Testis (tissue), 2 donors: Measurements from ENCODE around the gene PLCB2.

Experiments
- POLR2A ChIP-seq: fragments of 450-650 bp; IDR thresholded peaks from one replicate; pipeline ENCODE4 v1.6.1; 2017; ENCODE audit warnings: antibody characterized with exemption, mild to moderate bottlenecking, moderate library complexity
- TF ChIP-seq, protein P1 (sequence below), 3 experiments: fragments of 450-650 bp in 2 of 3; fragments of 200-600 bp in 1 of 3; sonication (generic) in 1 of 3; IDR thresholded peaks; one replicate each; pipeline ENCODE4 v1.5.1; 2016 to 2019; ENCODE audit warnings: antibody characterized with exemption in 3 of 3, mild to moderate bottlenecking in 2 of 3, moderate library complexity in 1 of 3

DNA sequence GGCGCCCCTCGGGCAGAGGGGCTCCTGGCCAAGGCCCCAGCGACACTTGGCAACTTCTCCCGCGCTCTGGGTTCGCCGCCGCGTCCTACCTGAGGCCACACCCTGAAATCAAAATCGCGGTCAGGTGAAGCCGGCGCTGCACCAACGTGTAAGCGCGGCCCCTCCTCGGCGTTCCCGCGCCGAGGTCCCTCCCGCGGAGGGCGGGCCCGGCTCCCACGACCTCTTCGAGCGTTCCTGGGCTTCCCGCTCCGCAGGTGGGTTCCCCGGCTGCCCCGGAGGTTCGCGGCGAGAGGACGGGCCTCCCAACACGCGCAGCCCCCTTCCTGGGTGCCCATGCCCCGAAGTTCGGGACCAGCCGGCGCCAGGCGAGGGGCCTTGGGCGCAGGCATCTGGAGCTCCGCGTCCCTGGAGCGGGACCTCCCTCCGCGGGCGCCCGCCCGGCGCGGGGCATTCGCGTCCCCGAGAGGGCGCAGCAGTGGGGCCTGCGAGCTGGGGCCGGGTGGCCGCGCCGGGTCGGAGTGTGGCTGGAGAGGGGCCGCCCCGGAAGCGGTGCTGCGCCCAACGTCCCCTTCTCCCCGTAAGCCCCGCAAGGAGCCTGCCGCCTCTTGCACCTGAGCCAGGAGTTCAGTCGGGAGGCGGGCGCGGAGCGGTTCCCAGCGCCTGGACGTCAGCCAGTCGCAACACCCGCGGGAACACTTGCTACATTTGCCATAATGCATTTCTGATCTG, 55.1 kb downstream of the PLCB2 start:
- TF ChIP-seq, protein P1, sequence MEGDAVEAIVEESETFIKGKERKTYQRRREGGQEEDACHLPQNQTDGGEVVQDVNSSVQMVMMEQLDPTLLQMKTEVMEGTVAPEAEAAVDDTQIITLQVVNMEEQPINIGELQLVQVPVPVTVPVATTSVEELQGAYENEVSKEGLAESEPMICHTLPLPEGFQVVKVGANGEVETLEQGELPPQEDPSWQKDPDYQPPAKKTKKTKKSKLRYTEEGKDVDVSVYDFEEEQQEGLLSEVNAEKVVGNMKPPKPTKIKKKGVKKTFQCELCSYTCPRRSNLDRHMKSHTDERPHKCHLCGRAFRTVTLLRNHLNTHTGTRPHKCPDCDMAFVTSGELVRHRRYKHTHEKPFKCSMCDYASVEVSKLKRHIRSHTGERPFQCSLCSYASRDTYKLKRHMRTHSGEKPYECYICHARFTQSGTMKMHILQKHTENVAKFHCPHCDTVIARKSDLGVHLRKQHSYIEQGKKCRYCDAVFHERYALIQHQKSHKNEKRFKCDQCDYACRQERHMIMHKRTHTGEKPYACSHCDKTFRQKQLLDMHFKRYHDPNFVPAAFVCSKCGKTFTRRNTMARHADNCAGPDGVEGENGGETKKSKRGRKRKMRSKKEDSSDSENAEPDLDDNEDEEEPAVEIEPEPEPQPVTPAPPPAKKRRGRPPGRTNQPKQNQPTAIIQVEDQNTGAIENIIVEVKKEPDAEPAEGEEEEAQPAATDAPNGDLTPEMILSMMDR (IDR thresholded peaks at IDR 0.05): no peak
- no peak for TF ChIP-seq POLR2A
